ENCODE results near the gene CBX6. TPM values are rescaled to one million over a fixed set of nuclear protein-coding genes. Genes with fewer than 3 reads are reported as not detected.

The CBX6 gene
- total RNA-seq, 1 experiment from 2014 or later, result 90.0 TPM

GRCh38 chr22:38834991-38835390 is 37.0 kb downstream of the CBX6 start:
- H3K27me3 ChIP-seq (ENCODE audit: insufficient read depth, low read length), result no peaks in the 10 kb centered on the region
- no peak overlapping the region for H3K4me2 ChIP-seq (ENCODE audit: low read length)
- no TSS peak for BruUV-seq (replicated peaks)
- H3K36me3 ChIP-seq (ENCODE audit: control insufficient read depth in 1 of 2, insufficient read depth in 2 of 2, low read length in 2 of 2), result no peaks in the 10 kb centered on the region
- peaks cover 10 to 33% of the 10 kb centered on the region in 2 experiments for H3K4me1 ChIP-seq (ENCODE audit: control insufficient read depth in 1 of 2, insufficient read depth in 2 of 2, low read length in 2 of 2)
- POLR2A ChIA-PET, result no interaction called here
- RAD21 ChIA-PET (ENCODE audit: low non-redundant PET in 1 of 2, low total read pairs in 2 of 2, uncharacterized antibody in 2 of 2, unreplicated experiment in 2 of 2), result no interaction called here
- CTCF ChIA-PET, result no interaction called here
- ATAC-seq, result no peak
- no peak overlapping the region for H3K4me3 ChIP-seq (replicated peaks in 1 of 2; ENCODE audit: low read depth in 1 of 2, low read length in 2 of 2)
- H3K9me2 ChIP-seq (ENCODE audit: insufficient read depth), result no peaks in the 10 kb centered on the region
- no peak overlapping the region for H3K9ac ChIP-seq (ENCODE audit: low read length)
- no peak overlapping the region for H3K27ac ChIP-seq (ENCODE audit: low read depth, low read length)
- intact Hi-C loops (cut with micrococcal nuclease), result no loop called here
- TF ChIP-seq POLR2AphosphoS5 (IDR thresholded peaks at IDR 0.05; ENCODE audit: low read depth, low read length), result no peak
- no peak for TF ChIP-seq ELF1 (IDR thresholded peaks at IDR 0.05; ENCODE audit: borderline replicate concordance, low read depth)
- TF ChIP-seq JUND (IDR thresholded peaks at IDR 0.05), result no peak
- TF ChIP-seq SP1 (IDR thresholded peaks at IDR 0.05; ENCODE audit: low read depth), result no peak
- no peak for TF ChIP-seq CBX3 (IDR thresholded peaks at IDR 0.05; ENCODE audit: low read depth)
- no peak for TF ChIP-seq TCF7L2 (IDR thresholded peaks at IDR 0.05; ENCODE audit: borderline replicate concordance, extremely low read depth, insufficient read depth, insufficient read length)
- TF ChIP-seq CEBPB (IDR thresholded peaks at IDR 0.05; ENCODE audit: low read depth), result no peak
- TF ChIP-seq FOSL1 (IDR thresholded peaks at IDR 0.05; ENCODE audit: low read depth), result no peak
- no peak for TF ChIP-seq ZNF274 (IDR thresholded peaks at IDR 0.05; ENCODE audit: low read depth, low read length)
- TF ChIP-seq EZH2 (IDR thresholded peaks at IDR 0.05), result no peak
- no peak for TF ChIP-seq EGR1 (IDR thresholded peaks at IDR 0.05; ENCODE audit: low read depth)
- TF ChIP-seq ZBTB33 (IDR thresholded peaks at IDR 0.05; ENCODE audit: extremely low read depth, insufficient replicate concordance, low read length), result no peak
- TF ChIP-seq CTCF (IDR thresholded peaks at IDR 0.05 in 2 of 3, conservative IDR thresholded peaks at IDR 0.05 in 1 of 3; ENCODE audit: borderline replicate concordance in 1 of 3, insufficient read depth in 1 of 3, low read depth in 2 of 3, low read length in 2 of 3), result no peak
- no peak for TF ChIP-seq REST (IDR thresholded peaks at IDR 0.05; ENCODE audit: low read depth)
- no peaks in the 10 kb centered on the region for H4K20me1 ChIP-seq (ENCODE audit: insufficient read depth)
- H2AFZ ChIP-seq (ENCODE audit: low read depth, low read length, poor library complexity, severe bottlenecking), result no peak overlapping the region
- no peak for DNase-seq (ENCODE audit: low read depth, low spot score)
- H3K9me3 ChIP-seq (ENCODE audit: control insufficient read depth in 1 of 2, insufficient read depth in 1 of 2, low read depth in 1 of 2, low read length in 2 of 2), result no peaks in the 10 kb centered on the region
- no peaks in the 10 kb centered on the region for H3K79me2 ChIP-seq (ENCODE audit: insufficient read depth, low read length)

Data from HCT116 (cell line).